Limb (tissue), 2 donors: ENCODE results near the gene JARID2.
"Not testable (repeated sequence)": the region's sequence is repeated elsewhere in the genome, so short reads cannot be mapped to it uniquely, and the experiment has no call there.

ENCODE experiments used
- DNase-seq, 2 donors: peaks; one replicate each; pipeline ENCODE4 v3.0.0-alpha.2; 2016; ENCODE audit errors: extremely low spot score in 2 of 2

Gene JARID2

GRCh38 chr6:15415622-15416021, 169.8 kb downstream of the JARID2 start:
- DNase-seq = not testable (repeated sequence)

- no peak for DNase-seq
Observed at GRCh38 chr6:15416932-15417509, 171.2 kb downstream of the JARID2 start.

- DNase-seq = no peak
Observed at GRCh38 chr6:15417811-15418210, 171.9 kb downstream of the JARID2 start.

- DNase-seq = no peak
Observed at GRCh38 chr6:15419493-15419892, 173.6 kb downstream of the JARID2 start.

GRCh38 chr6:15420959-15421438, 175.1 kb downstream of the JARID2 start:
- DNase-seq = no peak

GRCh38 chr6:15421945-15422733, 176.3 kb downstream of the JARID2 start:
- no peak for DNase-seq

- DNase-seq = peak in 1 of 2 donors; percentile 3
Observed at GRCh38 chr6:15423286-15423993, 177.6 kb downstream of the JARID2 start.

GRCh38 chr6:15425947-15426346, 180.1 kb downstream of the JARID2 start:
- peak in 1 of 2 donors; percentile 2 for DNase-seq

- DNase-seq = no peak
Observed at GRCh38 chr6:15426395-15426794, 180.5 kb downstream of the JARID2 start.

GRCh38 chr6:15426901-15427300, 181.0 kb downstream of the JARID2 start:
- DNase-seq = peak in 1 of 2 donors; percentile 19

- peak in 1 of 2 donors; percentile 22 for DNase-seq
Observed at GRCh38 chr6:15427331-15428070, 181.6 kb downstream of the JARID2 start.

GRCh38 chr6:15429141-15430110, 183.6 kb downstream of the JARID2 start:
- DNase-seq = no peak

GRCh38 chr6:15430186-15430585, 184.3 kb downstream of the JARID2 start:
- no peak for DNase-seq

GRCh38 chr6:15430931-15431405, 185.1 kb downstream of the JARID2 start:
- DNase-seq = no peak

GRCh38 chr6:15431762-15432483, 186.1 kb downstream of the JARID2 start:
- DNase-seq = no peak

GRCh38 chr6:15433511-15433861, 187.6 kb downstream of the JARID2 start:
- DNase-seq = no peak

GRCh38 chr6:15434263-15434662, 188.4 kb downstream of the JARID2 start:
- DNase-seq = no peak

- no peak for DNase-seq
Observed at GRCh38 chr6:15434823-15435380, 189.0 kb downstream of the JARID2 start.

- no peak for DNase-seq
Observed at GRCh38 chr6:15435468-15435867, 189.6 kb downstream of the JARID2 start.
